ENCODE data around the gene FLNB.
A peak's percentile ranks its signal among the peaks of the same experiment; 100 is the strongest.

GRCh38 chr3:57961177-57961827 is 46.9 kb upstream of the FLNB start:
- TF ChIP-seq CTCF (IDR thresholded peaks at IDR 0.05) (no peak), POLR2A (IDR thresholded peaks at IDR 0.05) (no peak), POLR2AphosphoS5 (IDR thresholded peaks at IDR 0.05) (peak in 2 of 3 donors; percentile 29 to 43), EP300 (IDR thresholded peaks at IDR 0.05; ENCODE audit: low read depth) (no peak)
